Peyer's patch (tissue), 4 donors: ENCODE data around the gene FALEC.

ENCODE experiments used
- POLR2A ChIP-seq, 2 donors: fragments of 450-650 bp; IDR thresholded peaks; one replicate each; pipeline ENCODE4 v1.5.1; 2017; ENCODE audit warnings: antibody characterized with exemption in 2 of 2, mild to moderate bottlenecking in 2 of 2, moderate library complexity in 2 of 2
- TF ChIP-seq, protein P1 (sequence below), 6 experiments: fragments of 450-650 bp in 4 of 6; fragments of 200-600 bp in 2 of 6; sonication (generic) in 1 of 6; IDR thresholded peaks; one replicate each; pipeline ENCODE4 v1.5.1; 2017 to 2019; ENCODE audit warnings: antibody characterized with exemption in 6 of 6, mild to moderate bottlenecking in 3 of 6, moderate library complexity in 1 of 6

DNA sequence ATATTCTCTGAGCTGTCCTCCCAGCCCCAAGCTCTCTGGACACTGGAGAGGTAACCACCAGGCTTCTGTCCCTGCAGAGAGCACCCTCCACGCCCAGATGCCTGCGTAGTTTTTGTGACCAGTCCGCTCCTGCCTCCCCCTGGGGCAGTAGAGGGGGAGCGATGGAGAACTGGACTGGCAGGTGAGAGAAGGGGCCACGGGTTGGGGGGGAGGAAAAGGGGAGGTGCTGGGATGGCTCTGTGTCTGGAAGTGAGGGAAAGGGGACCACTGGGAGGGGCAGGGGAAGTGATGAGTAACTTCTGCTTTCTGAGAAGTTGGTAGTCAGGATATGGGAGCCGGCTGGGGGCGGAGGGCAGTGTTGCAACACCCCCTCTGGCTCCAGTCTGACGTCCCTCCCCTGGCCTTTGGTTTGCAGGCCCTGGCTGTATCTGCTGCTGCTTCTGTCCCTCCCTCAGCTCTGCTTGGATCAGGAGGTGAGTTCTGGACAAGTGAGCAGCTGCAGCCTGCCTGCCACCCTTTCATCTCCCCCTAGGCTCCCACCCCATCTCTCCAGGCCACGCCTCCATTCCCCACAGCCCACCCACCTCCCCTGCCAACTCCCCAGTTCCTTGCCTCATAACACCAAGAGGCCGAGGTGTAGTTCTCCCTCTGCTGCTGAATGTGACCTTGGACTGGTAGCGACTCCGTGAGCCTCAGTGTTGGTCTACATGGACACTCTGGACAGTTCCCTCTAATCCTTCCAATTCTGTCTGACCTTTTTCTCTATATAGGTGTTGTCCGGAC, 36.8 kb downstream of the FALEC start:
- TF ChIP-seq, protein P1, sequence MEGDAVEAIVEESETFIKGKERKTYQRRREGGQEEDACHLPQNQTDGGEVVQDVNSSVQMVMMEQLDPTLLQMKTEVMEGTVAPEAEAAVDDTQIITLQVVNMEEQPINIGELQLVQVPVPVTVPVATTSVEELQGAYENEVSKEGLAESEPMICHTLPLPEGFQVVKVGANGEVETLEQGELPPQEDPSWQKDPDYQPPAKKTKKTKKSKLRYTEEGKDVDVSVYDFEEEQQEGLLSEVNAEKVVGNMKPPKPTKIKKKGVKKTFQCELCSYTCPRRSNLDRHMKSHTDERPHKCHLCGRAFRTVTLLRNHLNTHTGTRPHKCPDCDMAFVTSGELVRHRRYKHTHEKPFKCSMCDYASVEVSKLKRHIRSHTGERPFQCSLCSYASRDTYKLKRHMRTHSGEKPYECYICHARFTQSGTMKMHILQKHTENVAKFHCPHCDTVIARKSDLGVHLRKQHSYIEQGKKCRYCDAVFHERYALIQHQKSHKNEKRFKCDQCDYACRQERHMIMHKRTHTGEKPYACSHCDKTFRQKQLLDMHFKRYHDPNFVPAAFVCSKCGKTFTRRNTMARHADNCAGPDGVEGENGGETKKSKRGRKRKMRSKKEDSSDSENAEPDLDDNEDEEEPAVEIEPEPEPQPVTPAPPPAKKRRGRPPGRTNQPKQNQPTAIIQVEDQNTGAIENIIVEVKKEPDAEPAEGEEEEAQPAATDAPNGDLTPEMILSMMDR (IDR thresholded peaks at IDR 0.05): no peak
- no peak for TF ChIP-seq POLR2A (IDR thresholded peaks at IDR 0.05)
